PC-9 (cell line): ENCODE data around the gene PAN3.

Experiments
- EZH2 ChIP-seq: fragments of 200-600 bp; sonication (generic); IDR thresholded peaks from 2 replicates; pipeline ENCODE4 v1.8.0; 2017; ENCODE audit warnings: antibody characterized with exemption, low read depth
- TF ChIP-seq, protein P1 (sequence below): fragments of 200-600 bp; sonication (generic); conservative IDR thresholded peaks from 2 replicates; pipeline ENCODE4 v1.6.1; 2017; ENCODE audit warnings: mixed run types, antibody characterized with exemption, mild to moderate bottlenecking, moderate library complexity

DNA sequence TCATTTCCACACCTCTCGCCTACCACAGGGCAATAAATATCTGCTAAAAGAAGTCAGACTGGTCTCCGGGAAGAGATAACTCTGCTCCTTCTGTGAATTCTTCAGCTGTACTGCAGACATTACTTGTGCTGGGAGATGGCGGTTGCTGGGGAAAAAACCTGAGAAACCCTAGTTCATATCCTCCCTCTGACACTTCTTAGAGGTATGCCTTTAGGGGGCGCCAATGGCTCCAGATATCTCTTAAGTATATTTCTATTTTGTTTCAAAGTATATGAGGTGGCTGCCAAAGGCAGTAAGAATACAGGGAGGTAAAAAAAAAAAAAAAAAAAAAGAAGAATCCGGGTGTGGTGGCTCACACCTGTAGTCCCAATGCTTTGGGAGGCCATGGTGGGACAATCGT, 175.2 kb downstream of the PAN3 start:
- TF ChIP-seq, protein P1, sequence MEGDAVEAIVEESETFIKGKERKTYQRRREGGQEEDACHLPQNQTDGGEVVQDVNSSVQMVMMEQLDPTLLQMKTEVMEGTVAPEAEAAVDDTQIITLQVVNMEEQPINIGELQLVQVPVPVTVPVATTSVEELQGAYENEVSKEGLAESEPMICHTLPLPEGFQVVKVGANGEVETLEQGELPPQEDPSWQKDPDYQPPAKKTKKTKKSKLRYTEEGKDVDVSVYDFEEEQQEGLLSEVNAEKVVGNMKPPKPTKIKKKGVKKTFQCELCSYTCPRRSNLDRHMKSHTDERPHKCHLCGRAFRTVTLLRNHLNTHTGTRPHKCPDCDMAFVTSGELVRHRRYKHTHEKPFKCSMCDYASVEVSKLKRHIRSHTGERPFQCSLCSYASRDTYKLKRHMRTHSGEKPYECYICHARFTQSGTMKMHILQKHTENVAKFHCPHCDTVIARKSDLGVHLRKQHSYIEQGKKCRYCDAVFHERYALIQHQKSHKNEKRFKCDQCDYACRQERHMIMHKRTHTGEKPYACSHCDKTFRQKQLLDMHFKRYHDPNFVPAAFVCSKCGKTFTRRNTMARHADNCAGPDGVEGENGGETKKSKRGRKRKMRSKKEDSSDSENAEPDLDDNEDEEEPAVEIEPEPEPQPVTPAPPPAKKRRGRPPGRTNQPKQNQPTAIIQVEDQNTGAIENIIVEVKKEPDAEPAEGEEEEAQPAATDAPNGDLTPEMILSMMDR: no peak
- no peak for TF ChIP-seq EZH2
